Measurements from ENCODE around the gene SIRPA.

The SIRPA gene

GRCh38 chr20:1901704-1902103 is 6.5 kb downstream of the SIRPA start:
- H3K4me3 ChIP-seq (ENCODE audit: control insufficient read depth, low read depth, low read length) = no peak overlapping the region
- TF ChIP-seq CTCF (IDR thresholded peaks at IDR 0.05; ENCODE audit: control insufficient read depth, insufficient read depth, low read depth, low read length, missing control alignments) = no peak
- no peak for DNase-seq (ENCODE audit: low read depth)

DNA sequence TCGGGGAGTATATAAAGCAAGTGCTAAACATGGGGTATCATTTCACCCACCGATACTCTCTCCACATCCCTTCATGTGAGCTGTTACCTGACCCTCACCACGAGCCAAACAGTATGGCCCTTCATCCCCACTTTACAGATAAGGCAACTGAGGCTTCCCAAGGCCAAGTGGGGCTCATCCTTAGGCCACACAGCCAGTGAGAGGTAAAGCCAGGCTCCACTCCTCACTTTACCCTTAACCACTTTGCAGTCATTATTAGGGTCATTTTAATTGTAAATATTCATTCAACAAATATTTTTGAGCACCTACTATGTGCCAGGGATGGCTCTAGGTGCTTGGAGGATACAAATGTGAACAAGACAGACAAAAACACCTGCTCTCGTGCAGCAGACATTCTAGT is 7.0 kb downstream of the SIRPA start:
- H3K4me3 ChIP-seq (ENCODE audit: control insufficient read depth, low read depth, low read length) = no peak overlapping the region
- DNase-seq (ENCODE audit: low read depth) = no peak
- TF ChIP-seq CTCF (IDR thresholded peaks at IDR 0.05; ENCODE audit: control insufficient read depth, insufficient read depth, low read depth, low read length, missing control alignments) = no peak

DNA sequence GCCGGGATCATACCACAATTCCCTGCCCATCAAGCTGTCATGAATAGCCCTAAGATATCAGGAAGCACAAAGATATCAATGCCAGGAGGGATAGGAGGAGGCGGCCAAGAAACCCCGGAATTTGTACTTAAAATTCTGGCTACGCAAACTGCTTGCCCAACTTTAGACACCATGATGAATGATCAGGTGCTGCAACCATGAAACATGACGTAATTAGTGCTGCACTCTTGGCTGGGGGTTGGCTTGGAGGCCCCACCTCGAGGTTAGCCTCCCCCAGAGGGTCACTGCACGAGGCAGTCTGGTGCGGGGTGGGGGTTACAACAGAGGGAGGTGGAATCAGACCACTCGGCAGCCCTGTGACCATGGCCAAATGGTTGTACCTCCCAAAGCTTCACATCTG is 8.9 kb downstream of the SIRPA start:
- no peak overlapping the region for H3K4me3 ChIP-seq (ENCODE audit: control insufficient read depth, low read depth, low read length)
- no peak for TF ChIP-seq CTCF (IDR thresholded peaks at IDR 0.05; ENCODE audit: control insufficient read depth, insufficient read depth, low read depth, low read length, missing control alignments)
- no peak for DNase-seq (ENCODE audit: low read depth)

- TF ChIP-seq CTCF (IDR thresholded peaks at IDR 0.05; ENCODE audit: control insufficient read depth, insufficient read depth, low read depth, low read length, missing control alignments) = no peak
- no peak for DNase-seq (ENCODE audit: low read depth)
- H3K4me3 ChIP-seq (ENCODE audit: control insufficient read depth, low read depth, low read length) = no peak overlapping the region
Observed at GRCh38 chr20:1905009-1905408, 9.8 kb downstream of the SIRPA start.

- DNase-seq (ENCODE audit: low read depth) = no peak
- no peak for TF ChIP-seq CTCF (IDR thresholded peaks at IDR 0.05; ENCODE audit: control insufficient read depth, insufficient read depth, low read depth, low read length, missing control alignments)
- H3K4me3 ChIP-seq (ENCODE audit: control insufficient read depth, low read depth, low read length) = no peak overlapping the region
Observed at GRCh38 chr20:1905693-1906092, 10.5 kb downstream of the SIRPA start.

GRCh38 chr20:1906361-1907051 is 11.3 kb downstream of the SIRPA start:
- TF ChIP-seq CTCF (IDR thresholded peaks at IDR 0.05; ENCODE audit: control insufficient read depth, insufficient read depth, low read depth, low read length, missing control alignments) = no peak
- no peak for DNase-seq (ENCODE audit: low read depth)
- H3K4me3 ChIP-seq (ENCODE audit: control insufficient read depth, low read depth, low read length) = no peak overlapping the region
